Neuronal stem cell (in vitro differentiated cells): ENCODE measurements around the gene LNX1.

ENCODE experiments used
- DNase-seq: peaks from one replicate; pipeline ENCODE4 v3.0.0-alpha.2; 2013; ENCODE audit warnings: low spot score
- H2AFZ ChIP-seq: one replicate; pipeline ENCODE4 v1.6.1; 2013; ENCODE audit warnings: mild to moderate bottlenecking, low read length, inconsistent platforms
- H2AK5ac ChIP-seq: 2 replicates; pipeline ENCODE4 v1.6.1; 2013; ENCODE audit warnings: low read depth, mild to moderate bottlenecking, inconsistent platforms, low read length, moderate library complexity, mixed read lengths
- H2BK120ac ChIP-seq: 2 replicates; pipeline ENCODE4 v1.6.1; 2013; ENCODE audit warnings: low read depth, mild to moderate bottlenecking, inconsistent platforms, low read length, moderate library complexity, mixed read lengths
- H2BK12ac ChIP-seq: one replicate; pipeline ENCODE4 v1.6.1; 2013; ENCODE audit warnings: low read length, inconsistent platforms
- H2BK15ac ChIP-seq: 2 replicates; pipeline ENCODE4 v1.6.1; 2013; ENCODE audit warnings: mild to moderate bottlenecking, low read length, inconsistent platforms, mixed read lengths
- H2BK5ac ChIP-seq: one replicate; pipeline ENCODE4 v1.6.1; 2013; ENCODE audit warnings: inconsistent platforms, mild to moderate bottlenecking, low read length, moderate library complexity
- H3K14ac ChIP-seq: one replicate; pipeline ENCODE4 v1.6.1; 2013; ENCODE audit warnings: low read length, inconsistent platforms
- H3K18ac ChIP-seq: 2 replicates; pipeline ENCODE4 v1.6.1; 2013; ENCODE audit warnings: low read length, inconsistent platforms
- H3K23ac ChIP-seq: 2 replicates; pipeline ENCODE4 v1.6.1; 2013; ENCODE audit warnings: low read depth, mild to moderate bottlenecking, mixed read lengths, low read length, inconsistent platforms; ENCODE audit not compliant: poor library complexity
- H3K27ac ChIP-seq: replicated peaks from 3 replicates; pipeline ENCODE4 v1.5.1; 2013; ENCODE audit warnings: low read length, inconsistent platforms
- H3K27me3 ChIP-seq, 3 experiments: 2 replicates each; pipeline ENCODE4 v1.6.1; 2013; ENCODE audit warnings: low read length in 3 of 3, mild to moderate bottlenecking in 2 of 3, inconsistent platforms in 1 of 3, low read depth in 1 of 3, mixed read lengths in 1 of 3, moderate library complexity in 1 of 3; ENCODE audit not compliant: control insufficient read depth in 3 of 3, insufficient read depth in 3 of 3
- H3K36me3 ChIP-seq, 2 donors: replicated peaks in 1 of 2; 2 replicates each; pipeline ENCODE4 v1.6.1; 2013; ENCODE audit warnings: low read length in 2 of 2; ENCODE audit not compliant: control insufficient read depth in 2 of 2, insufficient read depth in 2 of 2
- H3K4ac ChIP-seq: 2 replicates; pipeline ENCODE4 v1.6.1; 2013; ENCODE audit warnings: inconsistent platforms, mild to moderate bottlenecking, low read length, moderate library complexity
- H3K4me1 ChIP-seq, 2 donors: 1 replicate in 1 of 2; 2 replicates in 1 of 2; pipeline ENCODE4 v1.6.1; 2013; ENCODE audit warnings: low read length in 2 of 2, low read depth in 1 of 2; ENCODE audit not compliant: control insufficient read depth in 2 of 2, insufficient read depth in 1 of 2
- H3K4me2 ChIP-seq: one replicate; pipeline ENCODE4 v1.6.1; 2013; ENCODE audit warnings: mild to moderate bottlenecking, low read length, inconsistent platforms; ENCODE audit not compliant: insufficient read depth, poor library complexity, severe bottlenecking
- H3K4me3 ChIP-seq, 2 donors: 2 replicates each; pipeline ENCODE4 v1.5.1; 2013; ENCODE audit warnings: low read length in 2 of 2, mild to moderate bottlenecking in 2 of 2, inconsistent platforms in 1 of 2, moderate library complexity in 1 of 2
- H3K79me1 ChIP-seq: one replicate; pipeline ENCODE4 v1.6.1; 2013; ENCODE audit warnings: low read depth, mild to moderate bottlenecking, inconsistent platforms, low read length, moderate library complexity
- H3K9ac ChIP-seq: one replicate; pipeline ENCODE4 v1.6.1; 2013; ENCODE audit warnings: mild to moderate bottlenecking, low read depth, low read length, inconsistent platforms; ENCODE audit not compliant: poor library complexity
- H3K9me3 ChIP-seq, 2 donors: replicated peaks in 1 of 2; 2 replicates each; pipeline versions ENCODE3 to v1.6.1; 2013; ENCODE audit warnings: low read length in 2 of 2, mild to moderate bottlenecking in 2 of 2, inconsistent platforms in 1 of 2, low read depth in 1 of 2, mixed read lengths in 1 of 2, moderate library complexity in 1 of 2; ENCODE audit not compliant: control insufficient read depth in 2 of 2, insufficient read depth in 1 of 2
- H4K8ac ChIP-seq: one replicate; pipeline ENCODE4 v1.6.1; 2013; ENCODE audit warnings: low read depth, mild to moderate bottlenecking, inconsistent platforms, low read length, moderate library complexity
- H4K91ac ChIP-seq: one replicate; pipeline ENCODE4 v1.6.1; 2013; ENCODE audit warnings: low read length, low read depth, mild to moderate bottlenecking, inconsistent platforms; ENCODE audit not compliant: poor library complexity
- WGBS, 2 donors: extraction: QIAGEN DNeasy Blood & Tissue Kit; methylation state at CpG; one replicate each; pipeline ENCODE4 v1.1.7; 2013; ENCODE audit warnings: missing lambda C conversion rate in 2 of 2, mixed read lengths in 1 of 2; ENCODE audit not compliant: insufficient read length in 2 of 2, insufficient replicate concordance in 1 of 2; ENCODE audit errors: extremely low coverage in 2 of 2; 5-methylcytosine and 5-hydroxymethylcytosine counted together

The LNX1 gene

DNA sequence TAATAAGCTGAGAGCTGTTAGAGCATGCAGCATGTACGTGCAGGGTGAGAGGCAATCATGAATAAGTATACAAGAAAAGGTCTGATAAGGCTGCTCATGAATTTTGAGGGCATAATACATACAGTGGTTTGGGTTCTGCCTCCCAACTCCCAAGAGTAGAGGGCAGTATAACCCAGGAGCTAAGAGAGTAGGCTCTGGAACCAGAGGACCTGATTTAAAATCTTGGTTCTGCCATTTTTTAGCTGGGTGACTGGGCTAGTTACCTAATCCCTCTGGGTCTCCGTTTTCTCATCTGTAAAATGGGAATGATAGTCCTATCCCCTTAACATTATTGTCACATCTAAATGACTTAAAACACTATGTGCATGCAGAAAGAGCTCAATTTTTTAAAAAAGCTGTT is 85.3 kb downstream of the LNX1 start:
- H3K9me3 ChIP-seq: no peaks in the 10 kb centered on the region
- no peak for DNase-seq
- no peaks in the 10 kb centered on the region for H3K79me1 ChIP-seq
- no peak overlapping the region for H2BK15ac ChIP-seq
- H3K27me3 ChIP-seq: no peaks in the 10 kb centered on the region
- H2BK120ac ChIP-seq: no peak overlapping the region
- H3K9ac ChIP-seq: no peak overlapping the region
- H2AFZ ChIP-seq: no peak overlapping the region
- H2BK5ac ChIP-seq: no peak overlapping the region
- H3K23ac ChIP-seq: no peak overlapping the region
- no peak overlapping the region for H3K4me2 ChIP-seq
- no peaks in the 10 kb centered on the region for H3K36me3 ChIP-seq
- H4K91ac ChIP-seq: no peak overlapping the region
- H3K4ac ChIP-seq: no peak overlapping the region
- WGBS, 2 donors: no CpG with 5 or more reads among the region's 2 CpGs
- H2AK5ac ChIP-seq: no peak overlapping the region
- H4K8ac ChIP-seq: no peak overlapping the region
- no peak overlapping the region for H3K4me3 ChIP-seq
- no peaks in the 10 kb centered on the region for H3K4me1 ChIP-seq
- H3K27ac ChIP-seq: no peak overlapping the region
- no peak overlapping the region for H3K18ac ChIP-seq
- no peak overlapping the region for H2BK12ac ChIP-seq
- no peak overlapping the region for H3K14ac ChIP-seq

DNA sequence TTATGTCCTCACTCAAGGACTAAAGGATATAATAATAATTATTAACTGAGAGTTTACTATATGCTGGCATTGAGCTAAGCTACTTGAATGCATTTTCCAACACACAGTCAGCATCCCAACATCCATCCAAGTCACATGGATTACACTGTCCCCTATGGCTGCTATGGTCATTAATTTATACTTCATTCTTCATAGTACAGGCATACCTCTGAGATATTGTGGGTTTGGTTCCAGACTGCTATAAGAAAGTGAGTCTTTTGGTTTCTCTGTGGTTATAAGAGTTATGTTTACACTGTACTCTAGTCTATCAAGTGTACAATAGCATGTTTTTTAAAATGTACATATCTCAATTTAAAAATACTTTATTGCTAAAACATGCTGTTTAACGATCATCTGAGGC is 89.2 kb downstream of the LNX1 start:
- no peak overlapping the region for H3K9ac ChIP-seq
- H4K8ac ChIP-seq: no peak overlapping the region
- no peak overlapping the region for H3K27ac ChIP-seq
- no peak overlapping the region for H2AFZ ChIP-seq
- no peak overlapping the region for H2BK15ac ChIP-seq
- H3K14ac ChIP-seq: no peak overlapping the region
- H3K27me3 ChIP-seq: no peaks in the 10 kb centered on the region
- no peaks in the 10 kb centered on the region for H3K79me1 ChIP-seq
- H3K4me2 ChIP-seq: no peak overlapping the region
- H3K36me3 ChIP-seq: no peaks in the 10 kb centered on the region
- H3K9me3 ChIP-seq: no peaks in the 10 kb centered on the region
- no peak overlapping the region for H2BK12ac ChIP-seq
- H3K18ac ChIP-seq: no peak overlapping the region
- no peak overlapping the region for H2AK5ac ChIP-seq
- no peak overlapping the region for H2BK5ac ChIP-seq
- no CpG with 5 or more reads among the region's 1 CpG for WGBS, 2 donors
- H2BK120ac ChIP-seq: no peak overlapping the region
- H3K4ac ChIP-seq: no peak overlapping the region
- no peak overlapping the region for H4K91ac ChIP-seq
- H3K4me3 ChIP-seq: no peak overlapping the region
- no peak for DNase-seq
- no peak overlapping the region for H3K23ac ChIP-seq
- peaks cover 0 to 8% of the 10 kb centered on the region in 2 donors for H3K4me1 ChIP-seq

DNA sequence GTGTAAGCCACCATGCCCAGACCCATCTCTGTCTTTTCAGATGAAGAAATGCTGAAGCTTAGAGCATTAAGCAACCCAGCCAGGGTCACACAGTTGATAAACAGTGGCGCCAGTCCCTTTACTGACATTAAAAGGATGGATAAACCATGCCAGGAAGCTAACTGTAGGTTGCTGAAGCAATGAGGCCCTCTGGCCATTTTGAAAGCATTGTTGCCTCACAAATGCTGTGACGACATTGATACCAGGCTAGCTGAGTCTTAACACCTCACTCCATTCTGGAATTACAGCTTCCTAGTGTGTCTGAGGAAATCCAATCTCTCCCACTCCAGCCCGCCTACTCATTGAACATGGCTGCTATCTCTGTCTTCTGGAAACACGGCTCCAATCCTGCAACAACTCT is 89.7 kb downstream of the LNX1 start:
- Histone ChIP-seq H3K4ac (no peak overlapping the region), H4K8ac (no peak overlapping the region), H4K91ac (no peak overlapping the region), H2BK5ac (no peak overlapping the region), H3K18ac (no peak overlapping the region), H3K4me3 (no peak overlapping the region), H3K27ac (no peak overlapping the region), H3K9ac (no peak overlapping the region), H2BK120ac (no peak overlapping the region), H3K27me3 (no peaks in the 10 kb centered on the region), H3K4me2 (no peak overlapping the region), H3K36me3 (no peaks in the 10 kb centered on the region), H3K14ac (no peak overlapping the region), H2BK12ac (no peak overlapping the region), H3K4me1 (peaks cover 0 to 10% of the 10 kb centered on the region in 2 donors), H2AFZ (no peak overlapping the region), H3K9me3 (no peaks in the 10 kb centered on the region), H2BK15ac (no peak overlapping the region), H3K23ac (no peak overlapping the region), H2AK5ac (no peak overlapping the region), H3K79me1 (no peaks in the 10 kb centered on the region)
- no CpG with 5 or more reads among the region's 4 CpGs for WGBS, 2 donors
- DNase-seq: no peak

DNA sequence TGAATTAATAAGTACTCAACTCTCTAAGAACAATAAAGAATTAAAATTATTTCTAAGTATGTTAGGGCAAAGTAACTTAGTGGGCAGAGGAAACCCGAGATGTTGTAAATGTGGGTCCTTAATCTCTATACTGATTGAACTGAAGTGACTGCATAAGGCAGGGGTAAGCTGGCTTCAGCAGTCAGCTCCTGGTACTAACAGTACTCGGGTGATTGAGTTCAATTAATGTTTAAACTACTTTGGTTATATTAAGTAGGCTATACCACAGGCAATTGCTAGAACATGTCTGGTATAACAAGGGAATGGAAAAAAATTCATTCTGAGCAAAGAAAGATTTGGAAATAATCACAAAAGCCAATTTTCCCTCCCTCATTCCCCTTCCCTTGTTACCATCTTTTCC is 90.7 kb downstream of the LNX1 start:
- H3K36me3 ChIP-seq: no peaks in the 10 kb centered on the region
- H3K18ac ChIP-seq: no peak overlapping the region
- H2BK15ac ChIP-seq: no peak overlapping the region
- H3K23ac ChIP-seq: no peak overlapping the region
- no peaks in the 10 kb centered on the region for H3K79me1 ChIP-seq
- H3K4me2 ChIP-seq: no peak overlapping the region
- H3K4ac ChIP-seq: no peak overlapping the region
- no peak overlapping the region for H3K27ac ChIP-seq
- H4K91ac ChIP-seq: no peak overlapping the region
- no peak overlapping the region for H3K14ac ChIP-seq
- H3K27me3 ChIP-seq: no peaks in the 10 kb centered on the region
- no peak overlapping the region for H4K8ac ChIP-seq
- no peak for DNase-seq
- H2BK120ac ChIP-seq: no peak overlapping the region
- H3K9ac ChIP-seq: no peak overlapping the region
- H3K9me3 ChIP-seq: no peaks in the 10 kb centered on the region
- no peak overlapping the region for H2AFZ ChIP-seq
- H2AK5ac ChIP-seq: no peak overlapping the region
- H2BK12ac ChIP-seq: no peak overlapping the region
- no peak overlapping the region for H2BK5ac ChIP-seq
- H3K4me3 ChIP-seq: no peak overlapping the region
- WGBS, 2 donors: no CpG with 5 or more reads among the region's 2 CpGs
- peaks cover 0 to 10% of the 10 kb centered on the region in 2 donors for H3K4me1 ChIP-seq
